Measurements from ENCODE around the gene SYNE3.

The SYNE3 gene

DNA sequence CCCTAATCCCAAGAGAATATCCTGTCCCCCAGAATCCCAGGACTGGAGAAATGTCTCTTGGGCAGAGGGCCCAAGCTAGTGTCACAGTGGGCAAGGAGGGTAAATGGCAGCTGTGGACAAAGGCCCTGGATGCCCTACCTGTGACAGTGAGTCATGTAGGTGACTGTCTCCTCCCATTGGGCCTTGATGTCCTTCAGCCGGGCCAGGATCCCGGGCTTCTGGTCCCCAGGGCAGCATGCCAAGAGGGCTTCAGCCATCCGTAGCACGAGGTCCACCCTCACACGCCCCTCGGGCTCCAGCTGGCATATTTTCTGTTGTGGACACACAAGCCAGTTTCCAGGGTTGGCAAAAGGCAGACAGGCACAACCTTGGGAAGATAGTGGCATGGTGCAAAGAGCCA is 48.8 kb downstream of the SYNE3 start:
- H3K9ac ChIP-seq (ENCODE audit: insufficient read length): no peak overlapping the region
- DNase-seq (ENCODE audit: low read depth, low spot score): no peak
- no peak overlapping the region for H3K27ac ChIP-seq
- TF ChIP-seq POLR2AphosphoS5 (IDR thresholded peaks at IDR 0.05; ENCODE audit: borderline replicate concordance, low read depth, low read length): no peak
- no peak for TF ChIP-seq FOXP2 (optimal IDR thresholded peaks at IDR 0.05; ENCODE audit: control extremely low read depth, extremely low read length, insufficient read depth)
- H3K4me3 ChIP-seq: no peak overlapping the region
- H3K9me3 ChIP-seq (ENCODE audit: low read depth, low read length): no peaks in the 10 kb centered on the region
- H3K36me3 ChIP-seq (ENCODE audit: insufficient read depth, low read length): no peaks in the 10 kb centered on the region; the same call in 1 of the 2 replicates

GRCh38 chr14:95467232-95467631 is 49.2 kb downstream of the SYNE3 start:
- no peak for DNase-seq (ENCODE audit: low read depth, low spot score)
- no peaks in the 10 kb centered on the region; the same call in 1 of the 2 replicates for H3K36me3 ChIP-seq (ENCODE audit: insufficient read depth, low read length)
- no peaks in the 10 kb centered on the region for H3K9me3 ChIP-seq (ENCODE audit: low read depth, low read length)
- TF ChIP-seq POLR2AphosphoS5 (IDR thresholded peaks at IDR 0.05; ENCODE audit: borderline replicate concordance, low read depth, low read length) (no peak), EZH2 (IDR thresholded peaks at IDR 0.05) (no peak), FOXP2 (optimal IDR thresholded peaks at IDR 0.05; ENCODE audit: control extremely low read depth, extremely low read length, insufficient read depth) (no peak)
- H3K4me3 ChIP-seq: no peak overlapping the region
- no peak overlapping the region for H3K9ac ChIP-seq (ENCODE audit: insufficient read length)
- H3K27ac ChIP-seq: no peak overlapping the region

Data from SK-N-MC (cell line).